Small intestine (tissue), 7 donors: ENCODE data around the gene BTBD16. TPM values are rescaled to one million over a fixed set of nuclear protein-coding genes. Genes with fewer than 3 reads are reported as not detected.

Source experiments
- DNase-seq, 2 donors: peaks; one replicate each; pipeline versions ENCODE4 v3.0.0 to v3.0.0-alpha.2; 2013
- FAIRE-seq: peaks from 2 replicates; lab custom pipeline; 2012; peaks lifted over from hg19 to GRCh38; lab: Jason Lieb, UNC
- H3K27ac ChIP-seq, 3 donors: one replicate each; pipeline ENCODE4 v1.5.1; 2013; ENCODE audit warnings: low read length in 2 of 3, mild to moderate bottlenecking in 2 of 3, control low read depth in 1 of 3, inconsistent platforms in 1 of 3, low read depth in 1 of 3, moderate library complexity in 1 of 3
- H3K27me3 ChIP-seq, 3 donors: one replicate each; pipeline ENCODE4 v1.6.1; 2013; ENCODE audit warnings: low read length in 3 of 3, inconsistent platforms in 1 of 3; ENCODE audit not compliant: control insufficient read depth in 3 of 3, insufficient read depth in 3 of 3
- H3K36me3 ChIP-seq, 3 donors: one replicate each; pipeline ENCODE4 v1.6.1; 2013; ENCODE audit warnings: low read length in 3 of 3, inconsistent platforms in 1 of 3, low read depth in 1 of 3, mild to moderate bottlenecking in 1 of 3, moderate library complexity in 1 of 3; ENCODE audit not compliant: control insufficient read depth in 3 of 3, insufficient read depth in 2 of 3
- H3K4me1 ChIP-seq, 3 donors: one replicate each; pipeline ENCODE4 v1.6.1; 2013; ENCODE audit warnings: low read length in 2 of 3, inconsistent platforms in 1 of 3, low read depth in 1 of 3, mild to moderate bottlenecking in 1 of 3, moderate library complexity in 1 of 3; ENCODE audit not compliant: control insufficient read depth in 3 of 3, insufficient read depth in 2 of 3
- H3K4me3 ChIP-seq, 3 donors: one replicate each; pipeline ENCODE4 v1.5.1; 2013; ENCODE audit warnings: low read length in 3 of 3, control low read depth in 1 of 3, inconsistent platforms in 1 of 3, low read depth in 1 of 3, mild to moderate bottlenecking in 1 of 3, moderate library complexity in 1 of 3
- H3K9me3 ChIP-seq, 2 donors: one replicate each; pipeline ENCODE4 v1.6.1; 2013; ENCODE audit warnings: low read depth in 1 of 2, low read length in 1 of 2; ENCODE audit not compliant: control insufficient read depth in 2 of 2, insufficient read depth in 1 of 2
- WGBS, 3 donors: extraction: QIAGEN DNeasy Blood & Tissue Kit; methylation state at CpG; one replicate each; pipeline ENCODE4 v1.1.7; 2013; 5-methylcytosine and 5-hydroxymethylcytosine counted together
- polyA plus RNA-seq, 4 donors: library from polyadenylated mRNA; stranded (reverse) in 3 of 4; unstranded in 1 of 4; fragments of 200-250 nt in 3 of 4; fragments of 120-200 nt in 1 of 4; gene quantifications; one replicate each; pipeline versions ENCODE4 v1.2.1 to v1.2.3, GENCODE V29; 2013
- donor health status: healthy with polysubstance abuse.
- donor health status: control.
- donor health status: control.
- donor health status: Bipolar disorder and iron deficiency.
- donor health status: healthy.

BTBD16 gene
- polyA plus RNA-seq, 4 donors = 0.18 to 0.92 TPM; not detected in 2

DNA sequence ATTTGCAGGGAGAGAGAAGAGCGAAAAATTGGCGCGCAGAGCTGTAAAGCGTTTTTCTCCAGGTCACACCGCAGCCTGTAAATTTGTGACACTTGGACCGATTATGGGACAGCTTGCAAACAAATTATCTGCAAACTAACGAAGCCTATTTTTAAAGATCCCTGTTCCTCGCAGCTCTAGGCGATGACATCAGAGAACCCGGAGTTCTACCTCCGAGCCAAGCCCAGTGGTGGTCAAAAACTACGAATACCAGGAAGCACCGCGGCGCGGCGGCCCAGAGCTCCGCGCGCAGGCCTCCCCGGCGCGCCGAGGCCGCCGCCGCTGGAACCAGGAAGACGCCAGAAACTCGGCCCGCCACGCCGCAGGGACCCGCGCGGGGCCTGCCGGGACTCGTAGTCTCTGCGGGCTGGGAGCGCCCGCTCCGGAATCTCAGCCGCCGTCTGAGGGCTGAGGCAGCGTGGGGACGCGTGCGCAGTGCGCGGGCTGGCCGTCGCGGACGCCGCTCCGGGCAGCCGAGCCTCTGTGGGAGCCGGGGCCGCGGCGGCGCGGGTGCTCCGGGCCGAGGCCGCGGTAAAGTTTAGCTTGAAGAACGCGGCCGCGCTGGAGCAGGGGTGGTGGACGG, 103.3 kb downstream of the BTBD16 start, which contains the start of gene PLEKHA1:
Gene PLEKHA1 (plus strand): TSS at position 472 of the 622 bp plus-strand sequence. CDS start 18,493 bp downstream, outside the sequence.
- DNase-seq (peak; percentile 95 to 98), FAIRE-seq (no peak)
- H3K36me3 ChIP-seq = no peaks in the 10 kb centered on the region
- H3K4me1 ChIP-seq = peaks cover 0 to 10% (median 0%) of the 10 kb centered on the region in 3 donors
- no peaks in the 10 kb centered on the region for H3K27me3 ChIP-seq
- no peaks in the 10 kb centered on the region for H3K9me3 ChIP-seq
- H3K4me3 ChIP-seq = peak within 1 kb of the TSS; percentile 75 to 92 (median 85)
- whole genome bisulfite sequencing, 3 donors = 0% methylated on average over 46 to 71 of the region's 71 CpGs
- H3K27ac ChIP-seq = peak within 1 kb of the TSS; percentile 87 to 98 (median 95)

DNA sequence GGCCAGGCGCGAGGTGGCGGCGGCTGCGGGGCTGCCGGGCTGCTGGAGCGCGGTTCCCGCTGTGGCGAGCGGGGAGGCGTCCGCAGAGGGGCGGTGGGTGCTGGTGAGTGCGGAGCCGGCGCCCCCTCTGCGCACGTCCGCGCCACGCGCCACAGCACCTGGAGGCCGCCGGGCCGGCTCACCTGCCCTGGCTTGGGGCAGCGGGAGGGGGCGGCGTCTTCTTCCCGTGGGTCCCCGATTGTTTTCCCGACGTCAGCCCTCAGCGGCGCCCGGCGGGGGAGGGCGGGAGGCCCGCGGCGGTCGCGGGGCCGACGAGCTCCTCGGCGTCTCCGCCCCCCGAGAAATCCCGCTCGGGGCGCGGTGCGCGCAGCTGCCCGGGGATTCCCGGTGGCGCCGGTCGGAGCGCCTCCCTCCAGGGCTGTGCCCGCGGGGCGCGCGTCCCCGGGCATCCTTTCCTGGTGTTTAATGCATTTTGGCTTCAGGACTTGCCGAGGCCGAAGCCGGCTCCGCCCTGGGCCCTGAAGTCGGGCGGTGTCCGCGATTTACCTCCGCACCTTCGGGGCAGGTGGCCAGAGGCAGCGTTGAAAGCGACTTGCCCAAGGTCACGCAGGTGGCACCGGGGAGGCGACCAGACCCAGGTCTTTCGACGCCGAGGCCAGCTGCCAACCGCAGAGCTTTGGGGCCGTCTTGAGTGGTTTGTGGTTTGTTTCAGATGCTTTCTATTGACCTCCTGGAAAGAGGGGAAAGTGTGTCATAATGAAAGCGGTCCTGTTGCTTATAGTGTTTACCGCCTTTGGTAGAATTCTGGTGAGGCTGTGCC, 104.0 kb downstream of the BTBD16 start:
- DNase-seq (peak; percentile 64 to 90), FAIRE-seq (no peak)
- Histone ChIP-seq H3K36me3 (peaks cover 0 to 2% (median 0%) of the 10 kb centered on the region in 3 donors), H3K4me3 (peak overlapping the region; percentile 75 to 92 (median 85)), H3K27ac (peak overlapping the region; percentile 87 to 98 (median 95)), H3K4me1 (peaks cover 0 to 10% (median 0%) of the 10 kb centered on the region in 3 donors), H3K27me3 (no peaks in the 10 kb centered on the region), H3K9me3 (no peaks in the 10 kb centered on the region)
- 0% methylated on average over 53 to 89 of the region's 89 CpGs for WGBS, 3 donors

- DNase-seq = peak in 1 of 2 donors; percentile 20
- H3K36me3 ChIP-seq = peaks cover 0 to 2% (median 0%) of the 10 kb centered on the region in 3 donors
- no peak for FAIRE-seq
- peaks cover 0 to 10% (median 0%) of the 10 kb centered on the region in 3 donors for H3K4me1 ChIP-seq
- H3K4me3 ChIP-seq = peak overlapping the region; percentile 75 to 92 (median 85)
- 0 to 3% (median 2%) methylated on average over 7 of the region's 7 CpGs for WGBS, 3 donors
- H3K27me3 ChIP-seq = no peaks in the 10 kb centered on the region
- H3K9me3 ChIP-seq = peaks cover 0 to 3% of the 10 kb centered on the region in 2 donors
- peak overlapping the region; percentile 87 to 98 (median 95) for H3K27ac ChIP-seq
These were observed 104.6 kb downstream of the BTBD16 start for GRCh38 chr10:122375679-122376160.

DNA sequence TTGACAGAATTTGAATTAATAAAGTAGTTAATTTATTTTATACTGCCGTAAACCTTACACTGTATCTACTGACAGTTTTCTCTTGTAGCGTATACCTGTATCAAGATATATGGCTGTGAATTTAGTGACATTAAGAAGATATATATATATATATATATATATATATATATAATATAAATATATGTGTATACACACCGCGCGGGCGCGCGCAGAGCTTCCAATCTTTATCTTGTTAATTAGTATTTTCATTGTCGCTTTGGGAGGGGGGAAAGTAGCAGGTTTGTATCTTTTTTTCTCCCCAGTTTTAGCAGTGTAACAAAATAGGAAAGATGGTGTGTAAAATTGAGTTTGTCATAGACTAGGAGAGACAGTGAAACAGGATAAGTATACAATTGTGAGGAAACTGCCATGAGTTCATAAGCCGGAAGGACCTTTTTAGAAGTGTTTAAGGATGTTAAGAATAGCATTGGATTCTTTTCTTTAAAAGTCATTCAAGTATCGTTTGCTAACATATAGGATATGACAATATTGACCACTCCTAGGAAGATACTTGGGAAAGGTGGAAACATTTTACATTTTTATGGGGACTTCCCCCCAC, 105.4 kb downstream of the BTBD16 start:
- peak in 1 of 2 donors; percentile 13 for DNase-seq
- FAIRE-seq = no peak
- Histone ChIP-seq H3K4me1 (peaks cover 0 to 10% (median 3%) of the 10 kb centered on the region in 3 donors), H3K36me3 (peaks cover 0 to 2% (median 0%) of the 10 kb centered on the region in 3 donors), H3K4me3 (peak overlapping the region in 1 of 3 donors; percentile 9), H3K9me3 (peaks cover 0 to 3% of the 10 kb centered on the region in 2 donors), H3K27ac (no peak overlapping the region), H3K27me3 (no peaks in the 10 kb centered on the region)
- 73 to 80% (median 78%) methylated on average over 11 of the region's 11 CpGs for WGBS, 3 donors

GRCh38 chr10:122379041-122379440, 107.9 kb downstream of the BTBD16 start:
- 94 to 96% (median 95%) methylated on average over 5 of the region's 5 CpGs for WGBS, 3 donors
- H3K9me3 ChIP-seq = peaks cover 0 to 3% of the 10 kb centered on the region in 2 donors
- DNase-seq = no peak
- H3K36me3 ChIP-seq = peaks cover 0 to 2% (median 0%) of the 10 kb centered on the region in 3 donors
- no peak overlapping the region for H3K4me3 ChIP-seq
- no peak for FAIRE-seq
- H3K4me1 ChIP-seq = peaks cover 0 to 3% (median 0%) of the 10 kb centered on the region in 3 donors
- H3K27ac ChIP-seq = no peak overlapping the region
- H3K27me3 ChIP-seq = no peaks in the 10 kb centered on the region

DNA sequence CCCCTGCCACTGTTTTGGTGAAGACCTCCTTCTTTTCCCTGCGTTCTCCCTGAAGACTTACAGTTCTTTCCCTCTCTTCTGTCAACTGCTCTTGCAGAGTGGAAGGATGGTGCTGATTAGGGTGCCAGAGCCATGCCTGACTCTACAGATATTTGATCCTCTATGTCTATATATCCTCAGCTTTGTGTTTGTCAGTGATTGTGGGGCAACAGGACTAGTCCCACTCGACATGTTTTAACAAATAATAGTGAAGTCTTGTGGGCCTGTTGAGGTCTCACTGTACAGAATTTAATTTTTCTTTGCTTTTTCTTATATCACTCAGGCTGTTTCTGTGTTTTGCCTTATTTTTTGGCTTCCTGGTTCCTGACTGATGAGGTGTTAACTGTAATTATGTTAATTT, 108.4 kb downstream of the BTBD16 start:
- Histone ChIP-seq H3K27ac (no peak overlapping the region), H3K4me1 (peaks cover 0 to 3% (median 0%) of the 10 kb centered on the region in 3 donors), H3K4me3 (no peak overlapping the region), H3K9me3 (peaks cover 0 to 3% of the 10 kb centered on the region in 2 donors), H3K27me3 (no peaks in the 10 kb centered on the region), H3K36me3 (peaks cover 0 to 2% (median under 1%) of the 10 kb centered on the region in 3 donors)
- WGBS, 3 donors = 90 to 94% (median 93%) methylated on average over 2 of the region's 2 CpGs
- FAIRE-seq (no peak), DNase-seq (no peak)

- no peaks in the 10 kb centered on the region for H3K27me3 ChIP-seq
- no peak overlapping the region for H3K27ac ChIP-seq
- H3K4me3 ChIP-seq = no peak overlapping the region
- H3K36me3 ChIP-seq = peaks cover 0 to 2% (median 2%) of the 10 kb centered on the region in 3 donors
- FAIRE-seq (no peak), DNase-seq (no peak)
- peaks cover 0 to 3% (median 0%) of the 10 kb centered on the region in 3 donors for H3K4me1 ChIP-seq
- H3K9me3 ChIP-seq = peaks cover 0 to 3% of the 10 kb centered on the region in 2 donors
- 92 to 95% (median 93%) methylated on average over 4 of the region's 4 CpGs for WGBS, 3 donors
These were observed 109.6 kb downstream of the BTBD16 start for GRCh38 chr10:122380703-122381102.

- H3K27ac ChIP-seq = no peak overlapping the region
- WGBS, 3 donors = 55 to 81% (median 62%) methylated on average over 2 of the region's 2 CpGs
- no peaks in the 10 kb centered on the region for H3K27me3 ChIP-seq
- FAIRE-seq (no peak), DNase-seq (no peak)
- peaks cover 0 to 3% (median 0%) of the 10 kb centered on the region in 3 donors for H3K4me1 ChIP-seq
- H3K4me3 ChIP-seq = no peak overlapping the region
- peaks cover 0 to 2% (median 2%) of the 10 kb centered on the region in 3 donors for H3K36me3 ChIP-seq
- H3K9me3 ChIP-seq = peaks cover 0 to 3% of the 10 kb centered on the region in 2 donors
These were observed 110.6 kb downstream of the BTBD16 start for GRCh38 chr10:122381680-122382079.
